GM21515 (cell line): Measurements from ENCODE around the gene ABCA2.

Source experiments
- ATAC-seq: cut with Tn5 transposase; IDR thresholded peaks from one replicate; pipeline ENCODE4 v1.9.1; 2021; ENCODE audit not compliant: unreplicated experiment

The ABCA2 gene

GRCh38 chr9:137027369-137028262 lies at the start of gene ABCA2:
ABCA2 (minus strand) TSS chr9:137028237; CDS start chr9:137028140, 97 bp downstream.
- no peak for ATAC-seq

DNA sequence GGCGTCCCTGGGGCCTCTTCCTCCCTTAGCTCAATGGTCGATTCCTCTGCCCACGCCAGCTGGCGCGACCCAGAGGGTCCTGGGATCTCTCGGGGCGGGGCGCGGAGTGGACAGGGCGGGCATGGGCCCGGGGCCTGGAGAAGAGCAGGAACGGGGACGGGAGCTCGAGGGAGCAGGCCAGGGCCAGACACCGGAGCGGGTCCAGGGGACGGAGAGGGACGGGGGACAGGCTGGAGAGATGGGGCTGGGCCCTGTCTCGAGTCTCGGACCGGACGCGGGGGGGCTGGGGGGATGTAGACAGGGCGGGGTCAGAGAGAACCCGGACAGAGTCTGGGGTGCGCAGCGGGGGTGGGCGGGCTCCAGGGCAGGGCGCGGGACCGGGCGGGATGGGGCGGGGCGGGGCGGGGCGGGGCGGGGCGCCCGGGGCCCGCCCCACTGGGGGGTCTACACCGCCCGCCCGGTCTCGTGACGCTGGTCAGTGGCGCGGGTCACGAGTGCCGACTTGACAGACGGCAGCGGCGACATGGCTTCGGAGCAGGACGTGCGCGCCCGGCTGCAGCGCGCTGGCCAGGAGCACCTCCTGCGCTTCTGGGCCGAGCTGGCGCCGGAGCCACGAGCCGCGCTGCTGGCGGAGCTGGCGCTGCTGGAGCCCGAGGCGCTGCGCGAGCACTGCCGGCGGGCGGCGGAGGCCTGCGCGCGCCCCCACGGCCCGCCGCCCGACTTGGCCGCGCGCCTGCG lies 49.1 kb upstream of the ABCA2 start, which contains the start of gene UAP1L1:
Gene UAP1L1, plus strand, starts transcription at position 508 of the 738 bp plus-strand sequence. Its CDS starts 16 bp downstream, at position 524.
- ATAC-seq, result no peak

- ATAC-seq, result no peak
These were observed 48.6 kb upstream of the ABCA2 start for GRCh38 chr9:137076636-137077009.

GRCh38 chr9:137075275-137075775 lies 47.3 kb upstream of the ABCA2 start:
- ATAC-seq, result no peak

DNA sequence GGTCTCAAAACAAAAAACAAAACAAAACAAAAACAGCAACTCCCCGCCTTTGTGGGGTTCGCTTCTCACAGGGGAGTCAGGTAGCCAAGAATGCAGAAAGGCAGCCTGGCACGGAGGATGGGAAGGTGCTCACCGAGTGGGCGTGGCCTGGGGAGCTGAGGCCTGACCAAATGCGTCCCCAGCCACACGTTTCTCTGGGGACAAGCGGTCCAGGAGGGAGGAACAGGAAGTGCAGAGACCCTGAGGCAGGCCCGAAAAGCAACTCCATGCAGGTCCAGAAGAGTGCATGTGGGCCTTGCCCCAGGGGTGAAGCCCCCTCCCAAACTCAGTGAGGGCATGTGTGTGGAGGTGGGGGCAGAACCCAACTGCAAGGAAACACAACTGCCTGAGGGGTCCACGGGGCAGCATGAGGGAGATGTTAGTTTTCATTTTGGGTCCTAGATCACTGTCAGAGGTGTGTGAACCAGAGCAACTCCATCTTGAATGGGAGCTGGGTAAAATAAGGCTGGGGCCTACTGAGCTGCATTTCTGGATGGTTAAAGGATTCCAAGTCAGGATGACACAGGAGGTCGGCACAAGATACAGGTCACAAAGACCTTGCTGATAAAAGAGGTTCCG lies 46.7 kb upstream of the ABCA2 start:
- no peak for ATAC-seq

DNA sequence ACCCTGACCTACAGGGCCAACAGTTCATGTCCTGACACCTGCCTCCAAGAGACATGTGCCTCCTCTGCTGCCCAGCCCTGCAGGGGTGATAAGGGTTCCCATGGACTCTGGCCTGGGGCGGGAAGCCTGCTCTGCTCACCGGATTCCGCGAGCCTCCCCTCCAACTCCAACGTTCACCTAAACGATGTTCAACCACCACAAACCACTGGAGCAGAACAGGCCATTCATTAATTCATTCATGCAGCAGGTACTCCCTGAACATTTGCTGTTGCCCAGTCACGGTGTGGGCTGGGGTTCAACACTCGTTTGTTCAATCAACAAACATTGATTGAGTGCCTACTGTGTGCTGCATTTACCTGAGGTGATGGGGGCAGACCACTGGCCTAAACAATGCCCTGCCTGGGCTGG lies 46.0 kb upstream of the ABCA2 start:
- ATAC-seq, result no peak

DNA sequence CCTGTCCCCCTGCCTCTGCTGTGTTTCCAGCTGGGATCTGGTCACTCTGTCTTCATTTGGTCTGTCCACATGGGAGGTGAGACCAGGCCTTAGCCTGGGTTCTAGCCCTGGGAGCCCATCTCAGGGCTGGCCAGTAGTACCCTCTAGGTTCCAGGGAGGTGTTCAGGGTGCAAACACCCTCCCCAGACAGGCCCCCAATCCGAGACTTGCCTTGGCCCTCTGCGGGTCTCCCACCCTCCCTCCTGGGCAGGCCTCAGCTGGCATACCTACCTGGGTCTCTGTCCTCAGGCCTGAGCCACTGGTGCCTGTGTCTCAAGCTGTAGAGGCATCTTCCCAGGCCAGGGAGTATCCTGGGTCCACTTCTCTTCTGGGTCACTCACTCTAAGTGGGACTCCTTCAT lies 43.2 kb upstream of the ABCA2 start:
- no peak for ATAC-seq

- ATAC-seq, result no peak
These were observed 42.9 kb upstream of the ABCA2 start for GRCh38 chr9:137070906-137071275.

- peak; percentile 57 for ATAC-seq
These were observed 42.3 kb upstream of the ABCA2 start, which contains the start of gene SAPCD2 for GRCh38 chr9:137070201-137070905. SAPCD2 (minus strand) TSS chr9:137070557; CDS start chr9:137070460, 97 bp downstream.

DNA sequence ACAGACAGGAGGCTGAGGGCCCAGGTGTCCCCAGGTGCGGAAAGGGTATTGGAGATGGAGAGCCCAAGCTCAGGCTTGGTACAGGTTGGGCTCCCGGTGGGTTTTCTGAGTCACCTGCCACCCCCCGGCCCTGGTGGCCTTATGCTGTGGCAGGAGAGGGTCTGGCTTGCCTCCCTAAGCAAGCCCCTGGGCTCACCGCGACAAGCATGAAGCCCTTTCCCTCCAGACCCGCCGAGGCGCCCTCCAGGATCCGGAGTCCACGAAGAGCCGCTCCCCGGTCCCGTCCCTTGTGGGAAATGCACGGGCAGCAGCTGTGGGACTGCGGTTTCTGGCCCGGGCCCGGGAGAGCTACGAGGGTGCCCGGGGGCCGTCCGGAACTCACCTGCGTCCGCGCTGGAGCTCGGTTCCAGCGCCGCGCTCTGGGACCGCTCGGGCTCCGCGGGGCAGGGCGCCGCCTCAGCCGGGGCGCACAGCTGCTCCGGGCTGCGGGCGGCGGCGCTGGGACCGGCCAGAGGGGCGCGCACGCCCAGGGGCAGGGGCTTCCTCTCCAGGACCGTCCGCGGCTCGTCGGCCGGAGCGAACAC lies 41.6 kb upstream of the ABCA2 start:
- peak; percentile 4 for ATAC-seq

- ATAC-seq, result no peak
These were observed 40.8 kb upstream of the ABCA2 start for GRCh38 chr9:137068539-137069507.

DNA sequence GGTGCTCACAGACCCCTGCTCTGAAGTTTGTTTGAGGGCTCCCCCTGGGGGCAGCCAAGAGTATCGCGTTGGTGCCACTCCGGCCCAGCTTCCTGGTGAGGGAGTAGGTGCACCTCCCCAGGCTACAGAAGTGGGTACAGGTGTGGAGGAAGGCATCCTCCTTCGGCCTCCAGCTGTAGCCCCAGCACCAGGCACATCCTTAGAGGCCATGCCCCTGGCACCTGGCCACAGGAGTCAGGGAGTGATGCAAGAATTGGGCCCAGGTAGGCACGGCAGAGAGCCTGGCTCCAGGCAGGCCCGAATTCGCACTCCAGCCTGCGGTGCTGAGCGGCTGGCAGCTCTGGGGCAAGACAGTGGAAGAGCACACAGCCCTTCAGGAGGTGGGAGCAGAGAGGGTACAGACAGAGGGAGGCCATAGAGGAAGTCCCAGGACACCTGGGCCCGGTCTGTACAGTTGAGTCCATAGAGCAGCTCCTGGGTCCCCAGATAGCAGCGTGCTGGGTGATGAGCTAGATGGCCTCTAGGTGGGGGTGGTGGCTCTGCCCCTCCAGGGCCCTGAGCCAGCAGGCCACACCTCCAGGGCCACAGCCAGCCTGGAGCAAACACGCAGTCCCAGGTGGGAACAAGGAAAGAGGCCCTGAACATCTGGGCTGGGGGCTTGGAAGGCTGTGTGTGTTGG lies 40.0 kb upstream of the ABCA2 start:
- peak; percentile 43 for ATAC-seq

DNA sequence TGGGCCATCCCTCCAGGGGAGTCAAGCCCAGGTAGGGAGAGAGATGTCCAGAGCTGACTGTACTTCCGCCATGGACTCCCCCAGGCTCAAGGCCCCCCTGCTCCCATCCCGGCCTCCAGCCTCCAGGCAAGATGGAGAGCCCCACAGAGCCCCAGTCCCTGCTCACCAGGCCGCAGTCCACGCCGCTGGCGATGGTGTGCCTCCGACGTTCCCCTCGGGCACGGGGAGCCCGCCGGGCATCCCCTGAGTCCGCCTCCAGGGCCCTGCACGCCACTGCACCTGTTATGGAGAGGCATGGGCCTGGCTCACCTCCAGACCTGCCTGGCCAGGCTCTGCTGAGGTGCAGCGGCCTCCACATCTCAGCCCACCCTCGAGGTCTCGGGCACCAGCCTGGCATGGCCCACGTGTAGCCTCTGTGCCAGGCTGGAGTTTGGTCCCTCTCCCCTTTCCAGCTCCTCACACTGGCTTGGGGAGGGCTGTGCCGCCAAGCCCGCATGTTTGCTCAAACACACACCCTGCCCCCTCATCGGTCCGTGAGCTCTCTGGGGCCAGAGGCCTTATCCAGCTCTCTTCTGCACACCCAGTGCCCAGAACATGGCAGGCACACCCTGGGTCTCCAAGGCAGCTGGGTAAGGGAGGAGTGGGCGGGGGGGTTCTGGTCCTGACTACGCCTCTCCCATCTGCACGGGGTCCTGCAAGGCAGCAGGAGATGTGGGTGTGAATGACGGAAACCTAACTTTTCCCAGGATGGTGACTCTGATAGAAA lies 38.2 kb upstream of the ABCA2 start:
- no peak for ATAC-seq

GRCh38 chr9:137065336-137065967 lies 37.4 kb upstream of the ABCA2 start:
- no peak for ATAC-seq

- no peak for ATAC-seq
These were observed 36.8 kb upstream of the ABCA2 start for GRCh38 chr9:137064880-137065164.

DNA sequence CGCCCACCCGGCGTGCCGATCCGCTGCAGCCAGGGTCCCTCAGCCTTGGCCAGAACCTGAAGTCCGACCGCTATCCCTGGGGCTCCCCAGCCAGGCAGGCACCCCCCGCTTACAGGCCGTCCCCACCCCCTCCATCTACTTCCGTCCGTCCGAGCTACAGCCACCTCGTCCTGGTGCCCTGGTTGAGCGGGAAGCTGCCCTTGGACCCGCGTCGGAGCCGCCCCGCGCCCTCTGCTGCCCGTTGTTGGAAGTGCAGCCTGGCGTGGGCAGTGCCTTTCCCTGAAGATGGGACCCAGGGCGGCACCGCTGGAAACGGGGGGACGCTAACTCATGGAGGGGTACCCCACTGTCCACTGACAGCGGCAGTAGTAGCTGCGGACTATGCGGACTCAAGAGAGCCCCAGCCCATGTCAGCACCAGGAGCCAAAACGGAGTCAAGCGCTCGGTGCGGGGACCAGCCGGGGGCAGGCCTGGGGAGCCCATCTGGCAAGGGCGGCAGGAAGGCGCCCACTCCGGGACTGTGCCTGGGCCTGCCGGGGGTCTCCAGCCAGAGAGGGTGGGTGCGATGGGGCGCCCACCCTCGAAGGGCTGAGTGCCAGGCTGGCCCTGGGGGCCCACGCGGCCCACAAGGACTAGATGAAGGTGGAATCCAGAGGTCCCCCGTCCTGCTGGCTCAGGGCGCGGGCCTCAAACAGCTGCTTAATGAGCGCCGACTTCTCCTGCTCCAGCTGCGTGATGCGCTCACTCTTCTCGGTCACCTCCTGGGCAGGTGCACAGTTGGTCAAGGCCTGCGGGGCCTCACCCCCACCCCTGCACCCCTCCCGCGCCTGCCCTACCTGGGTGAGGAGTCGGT lies 36.2 kb upstream of the ABCA2 start:
- ATAC-seq, result no peak
